HepG2 (cell line): ENCODE results near the gene ITPRIPL1. TPM values are rescaled to one million over a fixed set of nuclear protein-coding genes. Genes with fewer than 3 reads are reported as not detected.
A peak's percentile ranks its signal among the peaks of the same experiment; 100 is the strongest.

Experiments
- CTCF ChIP-seq: sonication (generic); formaldehyde crosslinking; IDR thresholded peaks from 2 replicates; pipeline ENCODE4 v1.5.0; 2020; ENCODE audit warnings: mild to moderate bottlenecking, missing genetic modification reagents, moderate library complexity
- ETV5 ChIP-seq: IDR thresholded peaks from 2 replicates; pipeline ENCODE4 v1.6.1; 2018; ENCODE audit warnings: missing biosample characterization, missing genetic modification reagents, inconsistent platforms, borderline replicate concordance
- FOXP4 ChIP-seq: sonication (generic); formaldehyde crosslinking; IDR thresholded peaks from 2 replicates; pipeline ENCODE4 v1.4.0; 2020; ENCODE audit warnings: missing genetic modification reagents
- GLMP ChIP-seq: sonication (generic); formaldehyde crosslinking; IDR thresholded peaks from 2 replicates; pipeline ENCODE4 v1.9.0; 2021; ENCODE audit warnings: missing genetic modification reagents, mild to moderate bottlenecking, borderline replicate concordance
- GMEB2 ChIP-seq: IDR thresholded peaks from 2 replicates; pipeline ENCODE4 v1.6.1; 2016; ENCODE audit warnings: missing biosample characterization, missing genetic modification reagents, low read depth
- HOXA5 ChIP-seq: sonication (generic); formaldehyde crosslinking; IDR thresholded peaks from 2 replicates; pipeline ENCODE4 v1.4.0; 2020; ENCODE audit warnings: missing genetic modification reagents
- JARID2 ChIP-seq: sonication (generic); formaldehyde crosslinking; IDR thresholded peaks from 2 replicates; pipeline ENCODE4 v1.8.1; 2023; ENCODE audit warnings: missing genetic modification reagents, inconsistent platforms; ENCODE audit not compliant: insufficient replicate concordance
- JDP2 ChIP-seq: sonication (generic); formaldehyde crosslinking; IDR thresholded peaks from 2 replicates; pipeline ENCODE4 v1.8.1; 2022; ENCODE audit warnings: missing genetic modification reagents, borderline replicate concordance
- MLX ChIP-seq: IDR thresholded peaks from 2 replicates; pipeline ENCODE4 v1.6.1; 2016
- NFATC3 ChIP-seq: sonication (generic); formaldehyde crosslinking; IDR thresholded peaks from 2 replicates; pipeline ENCODE4 v1.5.1; 2020; ENCODE audit warnings: mild to moderate bottlenecking, missing genetic modification reagents
- NRL ChIP-seq: sonication (generic); formaldehyde crosslinking; IDR thresholded peaks from 2 replicates; pipeline ENCODE4 v1.5.0; 2020; ENCODE audit warnings: missing genetic modification reagents, mild to moderate bottlenecking, moderate library complexity, borderline replicate concordance
- PHF5A ChIP-seq: IDR thresholded peaks from one replicate; pipeline ENCODE4 v1.6.1; 2018; ENCODE audit warnings: low read depth, missing genetic modification reagents; ENCODE audit not compliant: unreplicated experiment
- RBM22 ChIP-seq: fragments of 200-400 bp; formaldehyde crosslinking; optimal IDR thresholded peaks from 2 replicates; pipeline ENCODE3; 2017; ENCODE audit warnings: mild to moderate bottlenecking, low read length, moderate library complexity
- SSRP1 ChIP-seq: IDR thresholded peaks from 2 replicates; pipeline ENCODE4 v1.6.1; 2016; ENCODE audit warnings: control low read depth
- TCF7 ChIP-seq: sonication (generic); IDR thresholded peaks from 2 replicates; pipeline ENCODE4 v1.6.1; 2016; ENCODE audit warnings: antibody characterized with exemption, low read depth
- YEATS4 ChIP-seq: sonication (generic); formaldehyde crosslinking; IDR thresholded peaks from 2 replicates; pipeline ENCODE4 v1.4.0; 2020; ENCODE audit warnings: missing genetic modification reagents, borderline replicate concordance
- ZKSCAN5 ChIP-seq: sonication (generic); formaldehyde crosslinking; IDR thresholded peaks from 2 replicates; pipeline ENCODE4 v1.5.1; 2020; ENCODE audit warnings: mild to moderate bottlenecking, missing genetic modification reagents
- ZNF225 ChIP-seq: sonication (generic); formaldehyde crosslinking; IDR thresholded peaks from 2 replicates; pipeline ENCODE4 v1.4.0; 2020; ENCODE audit warnings: mild to moderate bottlenecking, missing genetic modification reagents
- ZNF235 ChIP-seq: sonication (generic); formaldehyde crosslinking; IDR thresholded peaks from 2 replicates; pipeline ENCODE4 v1.8.1; 2023; ENCODE audit warnings: mild to moderate bottlenecking, missing genetic modification reagents, borderline replicate concordance
- ZNF451 ChIP-seq: sonication (generic); formaldehyde crosslinking; IDR thresholded peaks from 2 replicates; pipeline ENCODE4 v1.5.0; 2020; ENCODE audit warnings: mild to moderate bottlenecking, missing genetic modification reagents
- ZNF547 ChIP-seq: sonication (generic); formaldehyde crosslinking; IDR thresholded peaks from 2 replicates; pipeline ENCODE4 v1.5.1; 2020; ENCODE audit warnings: mild to moderate bottlenecking, missing genetic modification reagents
- ZNF605 ChIP-seq: sonication (generic); formaldehyde crosslinking; IDR thresholded peaks from 2 replicates; pipeline ENCODE4 v1.8.0; 2022; ENCODE audit warnings: mild to moderate bottlenecking, missing genetic modification reagents
- polyA plus RNA-seq, 8 experiments: library from polyadenylated mRNA; depleted of rRNA in 3 of 8; stranded (reverse) in 7 of 8; unstranded in 1 of 8; fragments of >200 nt; fragmentation: Illumina TruSeq in 4 of 8; extraction: Trizol in 4 of 8; gene quantifications; 2 replicates each; pipeline versions ENCODE4 v1.2.1 to v1.2.3, GENCODE V29; 2011 to 2016; ENCODE audit warnings: low read depth in 4 of 8, missing spikeins in 1 of 8, mixed read lengths in 1 of 8; ENCODE audit not compliant: insufficient read depth in 1 of 8
- total RNA-seq, 5 experiments: library from RNA; depleted of rRNA; stranded (reverse); fragments of >200 nt; fragmentation: Illumina TruSeq; extraction: Trizol; gene quantifications; 2 replicates each; pipeline ENCODE4 v1.2.3, GENCODE V29; 2016; ENCODE audit warnings: low read depth in 1 of 5

ITPRIPL1 gene
- total and polyA plus RNA-seq, 2 of the 13 experiments (the other 11 are each of a cell fraction or from before 2014, with no cell fraction given): 4.3 to 11.7 TPM

GRCh38 chr2:96305091-96305978, 19.8 kb upstream of the ITPRIPL1 start, which contains the start of gene SNRNP200 (continued):
- TF ChIP-seq CTCF (CRISPR knock-in tag) (peak; percentile 31), PHF5A (CRISPR knock-in tag) (peak; percentile 66), ZNF547 (CRISPR knock-in tag) (peak; percentile 97), ZNF225 (peak; percentile 51; the same call in 1 of the 2 replicates), ETV5 (peak; percentile 73), JDP2 (CRISPR knock-in tag) (no peak), NFATC3 (CRISPR knock-in tag) (peak; percentile 91; the same call in 1 of the 2 replicates), NRL (peak; percentile 97), JARID2 (CRISPR knock-in tag) (peak; percentile 66), MLX (CRISPR knock-in tag) (peak; percentile 79; the same call in 1 of the 2 replicates), ZNF235 (peak; percentile 69; the same call in 1 of the 2 replicates), SSRP1 (CRISPR knock-in tag) (no peak), ZKSCAN5 (CRISPR knock-in tag) (peak; percentile 76), GLMP (CRISPR knock-in tag) (no peak), TCF7 (no peak), GMEB2 (peak; percentile 83), YEATS4 (CRISPR knock-in tag) (peak; percentile 99), ZNF605 (CRISPR knock-in tag) (peak; percentile 62; the same call in 1 of the 2 replicates), HOXA5 (peak; percentile 94), ZNF451 (peak; percentile 57), FOXP4 (CRISPR knock-in tag) (peak; percentile 88), RBM22 (no peak)
